NCI-H187 treated with DMSO at 0.1 percent for 48 hours (cell line): ENCODE data around the gene FBXL12.
"Not testable (repeated sequence)": the region's sequence is repeated elsewhere in the genome, so short reads cannot be mapped to it uniquely, and the experiment has no call there.

Experiments used
- DNase-seq: peaks from one replicate; lab custom pipeline; 2025; lab: John Stamatoyannopoulos, UW

FBXL12 gene

GRCh38 chr19:9792206-9793070 lies 26.4 kb downstream of the FBXL12 start:
- DNase-seq, result no peak

DNA sequence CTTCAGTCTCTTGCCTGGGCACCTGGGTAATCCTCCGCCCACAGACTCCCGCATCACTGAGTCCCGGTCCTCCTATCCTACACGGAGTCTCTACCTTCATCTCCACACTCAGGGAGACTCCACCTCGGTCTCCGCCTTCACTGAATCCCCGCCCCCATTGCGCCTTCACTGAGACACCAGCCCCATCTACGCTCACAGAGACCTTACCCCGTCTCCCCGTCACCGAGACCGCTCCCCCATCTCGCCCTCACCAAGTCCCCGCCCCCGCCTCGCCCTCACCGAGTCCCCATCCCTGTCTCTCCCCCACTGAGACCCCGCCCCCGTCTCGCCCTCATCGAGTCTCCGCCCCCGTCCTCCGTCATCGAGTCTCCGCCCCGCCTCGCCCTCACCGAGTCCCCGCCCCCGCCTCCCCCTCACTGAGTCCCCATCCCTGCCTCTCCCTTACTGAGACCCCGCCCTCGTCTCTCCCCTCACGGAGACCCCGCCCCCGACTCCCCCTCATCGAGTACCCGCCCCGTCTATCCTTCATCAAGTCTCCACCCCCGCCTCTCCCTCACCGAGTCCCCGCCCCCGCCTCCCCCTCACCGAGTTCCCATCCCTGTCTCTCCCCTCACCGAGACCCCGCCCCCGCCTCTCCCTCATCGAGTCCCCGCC lies 27.2 kb downstream of the FBXL12 start:
- no peak for DNase-seq

DNA sequence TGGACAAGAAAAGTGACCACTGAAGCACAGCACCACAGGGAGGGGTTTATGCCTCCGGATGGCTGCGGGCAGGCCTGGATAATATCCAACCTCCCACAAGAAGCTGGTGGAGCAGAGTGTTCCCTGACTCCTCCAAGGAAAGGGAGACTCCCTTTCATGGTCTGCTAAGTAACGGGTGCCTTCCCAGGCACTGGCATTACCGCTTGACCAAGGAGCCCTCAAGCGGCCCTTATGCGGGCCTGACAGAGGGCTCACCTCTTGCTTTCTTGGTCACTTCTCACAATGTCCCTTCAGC lies 27.9 kb downstream of the FBXL12 start:
- DNase-seq, result not testable (repeated sequence)

GRCh38 chr19:9789579-9789978 lies 29.3 kb downstream of the FBXL12 start:
- not testable (repeated sequence) for DNase-seq

- DNase-seq, result no peak
These were observed 29.8 kb downstream of the FBXL12 start for GRCh38 chr19:9789066-9789465.

DNA sequence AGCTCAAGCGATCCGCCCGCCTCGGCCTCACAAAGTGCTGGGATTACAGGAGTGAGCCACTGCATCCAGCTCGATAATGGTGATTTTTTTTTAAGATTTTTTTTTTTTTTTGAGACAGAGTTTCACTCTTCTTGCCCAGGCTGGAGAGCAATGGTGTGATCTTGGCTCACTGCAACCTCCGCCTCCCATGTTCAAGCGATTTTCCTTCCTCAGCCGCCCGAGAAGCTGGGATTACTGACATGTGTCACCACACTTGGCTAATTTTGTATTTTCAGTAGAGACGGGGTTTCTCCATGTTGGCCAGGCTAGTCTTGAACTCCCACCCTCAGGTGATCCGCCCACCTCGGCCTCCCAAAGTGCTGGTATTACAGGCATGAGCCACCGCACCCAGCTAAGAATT lies 30.3 kb downstream of the FBXL12 start:
- DNase-seq, result not testable (repeated sequence)

- no peak for DNase-seq
These were observed 32.1 kb downstream of the FBXL12 start for GRCh38 chr19:9786819-9787218.

DNA sequence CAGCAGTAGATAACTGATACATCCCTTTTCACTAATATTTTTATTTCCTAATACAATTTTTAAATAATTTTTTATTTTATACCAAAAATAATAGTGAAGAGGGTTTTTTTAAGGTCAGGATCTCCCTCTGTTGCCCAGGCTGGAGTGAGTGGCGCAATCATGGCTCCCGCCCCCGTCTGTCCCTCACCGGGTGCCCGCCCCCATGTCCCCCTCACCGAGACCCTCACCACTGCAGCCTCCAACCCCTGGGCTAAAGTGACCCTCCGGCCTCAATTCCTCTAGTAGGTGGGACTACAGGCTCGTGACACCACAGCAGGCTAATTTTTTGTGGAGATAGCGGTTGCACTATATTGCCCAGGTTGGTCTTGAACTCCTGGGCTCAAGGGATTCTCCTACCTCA lies 32.5 kb downstream of the FBXL12 start:
- no peak for DNase-seq

- peak; percentile 46 for DNase-seq
These were observed 33.2 kb downstream of the FBXL12 start for GRCh38 chr19:9785367-9786331.

DNA sequence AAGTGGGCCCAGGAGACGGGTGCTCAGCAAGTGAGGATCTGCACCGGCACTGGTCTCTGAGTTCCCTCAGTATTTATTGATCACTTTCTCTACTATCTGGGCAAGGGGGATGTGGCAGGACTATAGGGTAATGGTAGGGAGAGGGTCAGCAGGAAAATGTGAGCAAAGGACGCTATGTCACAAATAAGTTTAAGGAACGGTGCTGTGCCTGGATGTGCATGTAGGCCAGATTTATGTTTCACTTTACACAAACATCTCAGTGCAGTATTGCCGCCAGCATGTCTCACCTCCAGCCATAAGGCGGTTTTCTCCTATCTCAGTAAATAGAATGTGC lies 34.7 kb downstream of the FBXL12 start:
- not testable (repeated sequence) for DNase-seq

GRCh38 chr19:9782338-9782737 lies 36.5 kb downstream of the FBXL12 start:
- DNase-seq, result no peak

- peak; percentile 25 for DNase-seq
These were observed 50.4 kb downstream of the FBXL12 start, which contains the start of gene ZNF846 for GRCh38 chr19:9768175-9769112. Gene ZNF846, minus strand, starts transcription at chr19:9768738. Its CDS starts 3,788 bp downstream, at chr19:9764950.
